ENCODE data around the gene MOV10L1.

DNA sequence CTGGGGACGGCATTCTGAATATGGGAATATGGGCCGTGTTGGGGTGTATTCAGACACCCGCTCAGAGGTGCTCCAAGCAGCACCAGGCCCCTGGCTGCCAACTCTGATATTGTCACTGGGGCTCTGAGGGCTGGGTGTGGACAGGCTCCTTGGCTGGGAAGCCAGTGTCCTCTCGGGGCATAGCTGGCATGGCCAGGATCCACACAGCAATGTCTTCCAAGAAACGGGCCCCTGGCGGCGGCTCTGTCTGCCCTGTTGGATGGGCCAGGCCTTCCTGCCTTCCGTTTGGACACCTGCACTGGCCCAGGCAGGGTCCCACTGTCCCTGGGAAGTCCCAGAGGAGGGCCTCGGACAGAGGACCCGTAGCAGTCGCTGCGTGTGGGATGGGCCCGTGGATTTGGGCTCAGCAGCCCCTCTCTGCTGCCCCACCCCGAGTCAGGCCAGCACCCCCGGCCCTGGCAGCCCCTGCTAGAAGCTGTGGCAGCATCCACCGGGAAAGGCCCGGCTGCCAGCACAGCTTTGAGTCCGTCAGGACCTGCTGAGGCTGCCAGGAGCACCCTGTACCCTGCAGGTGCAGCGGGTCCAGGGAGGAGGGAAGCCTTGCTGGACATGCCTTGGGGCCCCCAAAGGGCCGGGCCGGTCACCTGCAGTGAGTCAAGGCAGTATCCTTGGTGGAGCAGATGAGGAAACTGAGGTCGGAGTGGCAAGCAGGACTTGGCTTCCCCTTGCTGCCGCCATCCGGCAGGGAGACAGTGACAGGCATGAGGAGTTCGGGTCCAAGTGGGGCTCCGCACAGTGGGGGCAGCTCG lies 84.8 kb downstream of the MOV10L1 start:
- no peak for TF ChIP-seq CTCF (IDR thresholded peaks at IDR 0.05)
- no peak for TF ChIP-seq POLR2A (IDR thresholded peaks at IDR 0.05)

Measured in lower leg skin (tissue), 3 donors.